Measurements from ENCODE around the gene GRID1.

- TF ChIP-seq CTCF (IDR thresholded peaks at IDR 0.05 in 8 of 11, conservative IDR thresholded peaks at IDR 0.05 in 3 of 11) (no peak), POLR2AphosphoS5 (IDR thresholded peaks at IDR 0.05) (no peak)
Measured at GRCh38 chr10:85611093-85611740, 755.4 kb downstream of the GRID1 start.
